KBM-7 (cell line): ENCODE measurements around the gene FUZ.
A peak's percentile ranks its signal among the peaks of the same experiment; 100 is the strongest.
"Not testable (repeated sequence)": the region's sequence is repeated elsewhere in the genome, so short reads cannot be mapped to it uniquely, and the experiment has no call there.

Source experiments
- DNase-seq: peaks from one replicate; pipeline ENCODE4 v3.0.0-alpha.2; 2015
- in situ Hi-C: fragments of 300-500 bp; cut with MboI; formaldehyde crosslinking; loops from 2 replicates; pipeline ENCODE4 v1.14.3; 2020; ENCODE audit warnings: low sequenced_read_pairs, low pct_unique_long_range_greater_than_20kb, mixed read lengths

Gene FUZ

DNA sequence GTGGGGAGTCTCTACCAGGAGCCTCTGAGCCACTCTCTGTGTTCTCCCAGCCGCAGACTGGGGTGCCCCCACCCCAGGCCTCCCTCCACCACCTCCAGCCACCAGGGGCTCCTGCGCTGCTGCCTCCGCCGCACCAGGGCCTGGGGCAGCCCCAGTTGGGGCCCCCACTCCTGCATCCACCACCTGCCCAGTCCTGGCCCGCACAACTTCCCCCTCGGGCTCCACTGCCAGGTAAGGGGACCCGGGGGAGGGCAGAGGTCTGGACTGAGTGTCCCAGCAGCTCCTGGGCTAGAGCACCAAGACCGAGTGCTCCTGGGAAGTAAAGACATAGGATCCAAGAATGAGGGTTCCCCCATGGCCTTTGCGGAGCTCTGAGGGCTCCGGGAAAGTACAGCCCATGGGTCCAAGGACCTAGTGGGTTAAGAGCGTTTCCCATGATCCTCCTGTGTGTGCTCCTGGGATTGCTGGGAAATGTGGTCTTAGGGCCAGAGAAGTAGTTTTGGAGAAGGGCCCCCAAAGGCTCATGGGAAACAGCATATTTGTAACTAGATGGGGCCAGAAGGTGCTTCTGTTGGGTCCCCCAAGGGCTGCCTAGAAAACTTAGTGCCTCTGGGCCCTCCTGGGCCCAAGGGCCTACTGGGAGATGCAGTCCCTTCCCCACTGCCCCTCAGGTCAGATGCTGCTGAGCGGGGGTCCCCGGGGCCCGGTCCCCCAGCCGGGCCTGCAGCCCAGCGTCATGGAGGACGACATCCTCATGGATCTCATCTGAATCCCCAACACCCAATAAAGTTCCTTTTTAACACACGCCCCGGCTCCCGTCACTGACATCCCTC lies 23.3 kb upstream of the FUZ start:
- in situ Hi-C loops: no loop called here
- DNase-seq: no peak

DNA sequence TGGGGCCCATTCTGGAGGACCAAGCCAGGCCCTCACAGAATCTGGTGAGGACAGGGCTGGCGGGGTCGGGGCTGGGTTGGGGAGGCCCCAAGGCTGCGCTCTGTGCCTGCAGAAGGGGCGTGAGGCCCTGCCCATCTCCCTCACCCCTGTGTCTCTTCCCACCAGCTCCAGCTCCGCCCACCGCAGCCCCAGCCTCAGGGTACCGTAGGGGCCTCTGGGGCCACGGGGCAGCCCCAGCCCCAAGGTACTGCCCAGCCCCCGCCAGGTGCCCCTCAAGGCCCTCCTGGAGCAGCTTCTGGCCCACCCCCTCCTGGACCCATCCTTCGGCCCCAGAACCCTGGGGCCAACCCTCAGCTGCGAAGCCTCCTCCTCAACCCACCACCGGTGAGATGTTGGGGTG lies 22.5 kb upstream of the FUZ start:
- in situ Hi-C loops: no loop called here
- DNase-seq: no peak

DNA sequence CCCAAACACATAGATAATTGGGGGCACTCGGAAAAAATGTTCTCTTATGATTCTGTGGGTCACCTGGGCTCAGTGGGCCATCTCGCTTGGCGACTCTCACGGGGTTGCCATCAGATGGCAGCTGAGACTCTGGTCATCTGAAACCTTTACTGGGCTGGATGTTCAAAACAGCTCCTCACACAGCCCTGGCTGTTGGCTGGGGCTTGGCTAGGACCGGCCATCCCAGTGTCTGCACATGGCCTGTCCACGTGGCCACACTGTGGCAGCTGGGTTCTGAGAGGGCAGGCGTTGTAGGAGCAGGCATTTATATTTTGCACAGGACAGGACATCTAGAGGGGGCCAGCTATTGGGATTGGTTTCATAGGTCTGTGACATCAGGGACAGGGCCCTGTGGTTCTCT lies 20.5 kb upstream of the FUZ start:
- in situ Hi-C loops: no loop called here
- no peak for DNase-seq

DNA sequence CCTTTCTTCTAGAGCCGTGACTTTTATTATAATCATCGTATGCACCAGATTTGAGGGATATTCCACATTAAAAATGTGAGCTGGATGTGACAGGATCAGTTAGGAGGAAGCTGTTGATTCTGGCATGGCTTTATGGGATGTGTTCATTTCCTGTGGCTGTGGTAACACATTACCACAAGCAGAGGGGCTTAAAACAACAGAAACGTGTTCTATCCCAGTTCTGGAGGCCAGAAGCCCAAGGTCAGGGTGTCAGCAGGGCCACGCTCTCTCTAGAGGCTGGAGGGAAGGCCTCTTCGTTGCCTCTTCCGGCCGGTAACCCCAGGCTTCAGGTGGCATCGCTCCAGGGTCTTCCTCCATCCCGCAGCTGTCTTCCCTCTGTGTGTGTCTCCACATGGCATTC lies 19.5 kb upstream of the FUZ start:
- peak; percentile 51 for DNase-seq
- in situ Hi-C loops: no loop called here

DNA sequence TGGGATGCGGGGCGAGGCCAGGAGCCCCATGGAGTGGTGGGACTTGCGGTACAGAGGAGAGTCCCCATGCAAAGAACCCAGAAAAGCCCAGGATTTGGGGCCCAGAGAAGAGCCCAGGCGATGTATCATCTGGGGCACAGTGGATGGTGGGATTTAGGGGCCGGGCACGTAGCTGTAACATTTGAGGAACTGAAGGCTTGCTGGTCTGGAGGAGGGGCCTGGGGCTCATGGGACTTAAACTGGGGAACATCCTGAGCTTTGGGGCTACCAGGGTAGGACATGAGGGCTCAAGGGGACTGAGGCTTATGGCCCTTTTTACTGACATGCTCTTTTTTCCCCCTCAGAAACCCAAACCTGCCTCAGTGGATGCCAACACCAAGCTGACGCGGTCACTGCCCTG lies 18.5 kb upstream of the FUZ start:
- in situ Hi-C loops: no loop called here
- DNase-seq: no peak

DNA sequence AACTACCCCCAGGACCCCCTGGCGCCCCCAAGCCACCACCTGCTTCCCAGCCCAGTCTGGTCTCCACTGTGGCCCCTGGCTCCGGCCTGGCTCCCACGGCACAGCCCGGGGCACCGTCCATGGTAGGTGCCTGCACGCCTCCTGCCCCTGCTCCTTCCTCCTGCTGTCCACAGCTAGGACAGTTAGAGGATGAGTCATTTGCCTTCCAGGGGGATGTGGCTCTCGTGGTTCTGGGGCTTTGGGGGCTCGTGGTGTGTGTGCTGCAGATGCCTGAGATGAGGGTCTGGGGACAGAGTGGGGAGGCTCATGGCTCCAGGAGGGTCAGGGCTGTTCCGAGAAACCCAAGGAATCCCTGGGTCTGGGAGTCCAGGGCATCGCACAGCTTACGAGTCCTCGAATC lies 17.7 kb upstream of the FUZ start:
- in situ Hi-C loops: no loop called here

DNA sequence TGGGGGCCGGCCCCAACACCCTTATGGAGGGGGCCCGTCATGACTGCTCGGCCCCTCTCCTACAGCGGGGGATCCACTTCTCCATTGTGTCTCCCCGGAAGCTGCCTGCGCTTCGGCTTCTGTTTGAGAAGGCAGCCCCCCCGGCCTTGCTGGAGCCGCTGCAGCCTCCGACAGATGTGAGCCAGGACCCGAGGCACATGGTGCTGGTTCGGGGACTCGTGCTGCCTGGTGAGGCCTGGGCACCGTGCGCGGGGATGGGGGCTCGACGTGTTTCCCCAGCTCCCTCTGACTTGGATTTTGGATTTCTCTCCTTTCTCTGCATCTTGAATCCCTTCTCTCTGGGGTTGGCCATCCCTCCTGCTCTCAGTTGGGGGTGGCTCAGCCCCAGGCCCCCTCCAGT lies 16.6 kb upstream of the FUZ start:
- DNase-seq: no peak
- in situ Hi-C loops: no loop called here

More for the DNA sequence above, 17.7 kb upstream of the FUZ start:
- no peak for DNase-seq

DNA sequence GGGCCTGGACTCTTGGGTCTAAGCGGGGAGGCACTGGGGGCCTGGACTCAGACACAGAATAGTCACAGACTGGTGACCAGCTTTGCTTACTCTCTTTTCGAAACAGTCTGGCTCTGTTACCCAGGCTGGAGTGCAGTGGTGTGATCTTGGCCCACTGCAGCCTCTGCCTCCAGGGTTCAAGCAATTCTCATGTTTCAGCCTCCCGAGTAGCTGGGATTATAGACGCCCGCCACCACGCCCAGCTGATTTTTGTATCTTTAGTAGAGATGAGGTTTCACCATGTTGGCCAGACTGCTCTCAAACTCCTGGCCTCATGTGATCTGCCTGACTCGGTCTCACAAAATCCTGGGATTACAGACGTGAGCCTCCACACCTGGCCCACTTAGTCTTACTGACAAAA lies 16.1 kb upstream of the FUZ start:
- in situ Hi-C loops: no loop called here
- DNase-seq: no peak

DNA sequence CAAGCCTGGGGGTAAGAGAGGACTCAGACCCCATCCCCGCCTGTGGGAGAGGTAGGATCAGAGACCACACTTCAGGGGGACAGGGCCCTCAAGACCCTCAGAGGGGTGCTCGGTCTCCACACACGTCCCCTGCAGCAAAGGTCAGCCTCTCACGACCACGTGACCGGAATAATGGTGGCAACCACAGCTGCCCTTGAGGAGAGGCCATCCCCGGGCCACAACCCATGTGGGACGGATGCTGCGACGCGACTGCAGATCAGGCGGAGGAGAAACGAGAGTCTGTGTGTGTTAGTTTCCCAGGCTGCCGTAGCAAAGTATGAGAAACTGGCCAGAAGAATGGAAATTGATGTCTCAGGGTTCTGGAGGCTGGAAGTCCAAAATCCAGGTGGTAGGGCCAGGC lies 13.9 kb upstream of the FUZ start:
- no peak for DNase-seq
- in situ Hi-C loops: no loop called here

DNA sequence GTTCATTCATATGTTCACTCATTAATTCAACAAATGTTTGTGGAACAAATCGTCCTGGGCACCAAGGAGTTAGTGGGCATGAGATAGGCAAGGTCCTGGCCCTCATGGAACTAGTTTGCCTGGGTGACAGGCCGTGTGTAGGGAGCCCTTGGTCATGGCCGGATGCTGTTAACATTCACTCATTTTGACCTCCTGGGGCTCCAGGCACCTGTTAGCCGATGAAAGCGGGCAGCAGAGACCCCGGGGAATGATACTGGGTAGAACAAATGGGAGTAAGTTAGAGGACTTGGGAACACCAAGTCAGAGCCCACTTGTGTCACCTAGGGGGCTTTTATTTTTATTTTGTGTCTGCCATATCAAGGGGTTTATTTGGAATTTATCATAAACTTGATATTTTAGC lies 11.6 kb upstream of the FUZ start:
- DNase-seq: no peak
- in situ Hi-C loops: no loop called here

DNA sequence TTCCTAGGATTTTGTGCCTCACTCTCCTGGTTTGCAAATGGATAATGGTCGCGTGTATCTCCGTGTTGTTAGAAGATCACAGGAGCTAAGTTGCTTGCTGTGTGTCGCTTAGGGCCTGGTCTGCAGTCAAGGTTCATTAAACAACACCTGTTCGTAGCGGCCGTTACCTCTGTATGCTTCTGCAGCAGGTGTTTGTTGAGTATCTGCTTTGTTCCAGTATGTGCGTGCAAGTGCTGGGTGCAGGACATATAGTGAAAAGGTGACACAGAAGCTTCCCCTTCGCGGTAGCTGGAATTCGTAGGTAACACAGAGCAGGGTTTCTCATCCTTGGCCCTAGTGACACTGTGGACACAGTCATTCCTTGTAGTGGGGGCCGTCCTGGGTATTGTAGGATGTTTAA lies 10.4 kb upstream of the FUZ start:
- DNase-seq: no peak
- in situ Hi-C loops: no loop called here

DNA sequence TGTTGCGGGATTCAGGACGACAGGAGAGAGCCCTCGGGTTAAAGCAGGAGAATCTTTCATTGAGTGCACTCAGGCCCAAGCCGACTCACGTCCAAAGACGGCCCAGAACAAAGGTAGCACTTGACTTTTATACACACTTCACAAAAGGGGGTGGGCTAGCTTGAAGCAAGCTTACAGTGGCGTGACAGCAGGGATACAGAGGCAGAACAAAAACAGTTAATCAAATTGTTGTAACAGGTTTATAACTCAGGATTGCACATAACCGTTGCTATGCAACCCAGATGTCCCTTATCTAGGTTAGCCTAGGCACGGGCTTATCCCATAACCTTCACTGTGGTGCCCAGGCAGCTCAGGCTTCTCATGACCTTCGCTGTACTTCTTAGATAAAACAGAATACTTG lies 7.0 kb upstream of the FUZ start:
- in situ Hi-C loops: no loop called here
- DNase-seq: no peak

DNA sequence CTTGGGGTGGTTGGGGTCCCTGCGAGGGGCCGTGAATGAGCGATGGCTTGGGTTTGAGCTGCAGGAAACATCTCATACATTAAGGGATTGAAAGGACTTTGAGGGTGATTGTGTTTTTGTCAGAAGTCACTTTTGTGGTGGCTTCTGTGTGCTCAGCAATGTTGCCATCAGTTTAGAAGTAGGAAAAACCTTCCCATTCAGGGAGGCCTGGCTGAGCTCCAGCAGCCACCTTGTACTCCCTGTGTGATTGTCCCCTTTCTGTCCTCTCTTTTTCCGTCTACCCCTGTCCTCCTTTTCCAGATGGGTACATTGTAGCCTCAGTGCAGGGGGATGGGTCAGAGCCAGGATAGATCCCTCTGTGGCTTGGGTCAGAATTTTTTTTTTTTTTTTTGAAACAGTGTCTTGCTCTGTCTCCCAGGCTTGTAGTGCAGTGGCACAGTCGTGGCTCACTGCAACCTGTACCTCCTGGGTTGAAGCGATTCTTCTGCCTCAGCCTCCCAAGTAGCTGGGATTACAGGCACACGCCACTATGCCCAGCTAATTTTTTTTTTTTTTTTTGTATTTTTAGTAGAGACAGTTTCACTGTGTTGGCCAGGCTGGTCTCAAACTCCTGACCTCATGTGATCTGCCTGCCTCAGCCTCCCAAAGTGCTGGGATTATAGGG lies 6.5 kb upstream of the FUZ start:
- in situ Hi-C loops, DNase-seq: not testable (repeated sequence)

DNA sequence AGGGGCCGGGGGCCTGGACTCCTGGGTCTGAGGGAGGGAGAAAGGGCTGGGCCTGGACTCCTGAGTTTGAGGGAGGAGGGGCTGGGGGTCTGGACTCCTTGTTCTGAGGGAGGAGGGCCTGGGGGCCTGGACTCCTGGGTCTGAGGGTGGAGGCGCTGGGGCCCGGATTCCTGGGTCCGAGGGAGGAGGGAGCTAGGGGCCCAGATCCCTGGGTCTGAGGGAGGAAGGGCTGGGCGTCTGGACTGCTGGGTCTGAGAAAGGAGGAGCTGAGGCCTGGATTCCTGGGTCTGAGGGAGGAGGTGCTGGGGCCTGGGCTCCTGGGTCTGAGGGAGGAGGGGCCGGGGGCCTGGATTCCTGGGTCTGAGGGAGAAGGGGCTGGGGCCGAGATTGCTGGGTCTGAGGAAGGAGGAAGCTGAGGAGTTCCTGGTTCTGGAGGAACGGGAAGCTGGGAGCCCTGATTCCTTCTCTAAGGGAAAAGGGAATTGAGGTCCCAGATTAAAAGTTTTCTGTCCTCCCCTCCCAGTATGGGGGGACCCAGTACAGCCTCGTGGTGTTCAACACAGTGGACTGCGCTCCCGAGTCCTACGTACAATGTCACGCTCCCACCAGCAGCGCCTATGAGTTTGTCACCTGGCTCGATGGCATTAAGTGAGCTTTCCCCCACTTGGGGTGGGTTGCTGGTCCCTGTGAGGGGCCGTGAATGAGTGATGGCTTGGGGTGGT lies 5.7 kb upstream of the FUZ start:
- no peak for DNase-seq
- in situ Hi-C loops: no loop called here

DNA sequence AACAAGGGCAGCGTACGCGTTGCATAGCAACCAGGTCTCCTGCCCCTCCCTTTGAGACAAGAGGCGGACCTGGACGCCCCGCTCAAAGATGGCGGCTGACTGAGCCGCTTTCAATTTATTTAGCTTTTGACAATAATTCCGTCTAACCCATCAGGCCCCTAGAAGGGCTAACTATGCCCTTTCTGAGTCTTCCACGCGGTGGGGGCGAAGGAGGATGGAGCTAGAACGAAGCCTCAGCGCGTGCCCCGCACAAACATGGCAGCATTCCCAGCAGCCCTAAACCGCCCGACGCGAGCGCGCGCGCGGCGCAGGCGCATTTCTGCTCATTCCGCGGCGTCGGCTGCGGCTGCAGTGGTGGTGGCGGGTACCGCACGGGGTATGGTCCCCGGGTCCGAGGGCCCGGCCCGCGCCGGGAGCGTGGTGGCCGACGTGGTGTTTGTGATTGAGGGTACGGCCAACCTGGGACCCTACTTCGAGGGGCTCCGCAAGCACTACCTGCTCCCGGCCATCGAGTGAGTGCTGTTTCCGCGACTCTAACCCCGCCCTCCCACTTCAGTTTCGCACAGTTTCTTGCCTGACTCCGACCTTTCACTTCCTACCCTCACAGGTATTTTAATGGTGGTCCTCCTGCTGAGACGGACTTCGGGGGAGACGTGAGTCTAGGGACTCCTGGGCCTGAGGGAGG lies 5.0 kb upstream of the FUZ start, which contains the start of gene MED25:
MED25 (plus strand) TSS at position 326 of the 685 bp plus-strand sequence; CDS start at position 379, 53 bp downstream.
- DNase-seq: peak; percentile 94
- in situ Hi-C loops: no loop called here

DNA sequence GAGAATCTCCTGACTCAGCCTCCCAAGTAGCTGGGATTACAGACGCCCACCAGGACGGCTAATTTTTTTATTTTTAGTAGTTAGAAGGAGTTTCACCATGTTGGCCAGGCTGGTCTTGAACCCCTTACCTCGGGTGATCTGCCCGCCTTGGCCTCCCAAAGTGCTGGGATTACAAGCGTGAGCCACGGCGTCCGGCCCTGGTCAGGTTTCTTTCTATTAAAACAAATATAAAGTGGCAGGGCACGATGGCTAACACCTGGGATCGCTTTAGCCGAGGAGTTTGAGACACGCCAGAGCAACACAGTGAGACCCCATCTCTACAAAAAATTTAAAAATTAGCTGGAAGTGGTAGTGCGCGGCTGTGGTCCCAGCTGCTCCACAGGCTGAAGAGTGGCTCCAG lies 3.5 kb upstream of the FUZ start:
- in situ Hi-C loops: no loop called here
- no peak for DNase-seq

DNA sequence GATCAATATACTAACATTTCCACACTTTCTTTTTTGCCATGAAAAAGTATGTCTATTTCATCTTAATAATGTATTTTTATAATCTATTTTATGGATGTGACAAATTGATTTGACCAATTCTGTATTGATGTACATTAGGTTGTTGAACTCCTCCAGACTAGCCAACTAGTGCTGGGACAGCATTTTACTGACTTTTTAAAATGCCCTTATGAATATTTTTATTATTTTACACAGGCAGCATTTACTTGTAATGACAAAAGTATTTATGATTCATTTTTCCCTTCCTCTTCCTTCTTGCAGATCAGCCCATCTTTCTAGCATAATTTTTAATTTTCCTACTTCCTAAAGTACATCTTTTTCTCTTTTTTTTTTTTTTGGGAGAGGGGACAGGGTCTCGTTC lies 918 bp upstream of the FUZ start:
- DNase-seq: no peak
- in situ Hi-C loops: no loop called here

DNA sequence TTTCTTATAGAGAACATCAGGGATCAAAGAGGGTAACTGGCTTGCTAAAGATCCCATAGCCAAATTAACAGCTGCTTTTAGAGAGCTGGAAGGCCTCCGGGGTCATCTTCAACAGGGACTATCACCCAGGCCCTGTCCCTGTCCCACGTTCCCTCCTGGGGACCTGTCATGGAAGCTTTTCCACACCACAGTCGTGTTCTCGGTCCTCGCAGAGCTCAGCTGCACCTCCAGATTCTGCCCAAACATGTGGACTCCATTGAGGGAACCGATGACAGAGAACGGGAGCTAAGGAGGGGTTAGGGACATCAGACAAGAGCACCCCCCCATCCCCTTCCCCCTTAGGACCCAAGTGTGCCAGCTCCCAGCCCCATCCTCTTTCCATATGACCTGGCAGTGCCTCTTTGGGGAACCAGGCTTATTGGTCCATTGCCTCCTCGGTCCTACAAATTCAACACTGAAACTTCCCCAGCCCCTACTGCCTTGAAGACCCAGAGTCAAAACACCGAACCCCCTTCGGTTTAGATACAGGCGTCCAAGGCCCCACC lies 568 bp downstream of the FUZ start:
- no peak for DNase-seq
- in situ Hi-C loops: no loop called here

DNA sequence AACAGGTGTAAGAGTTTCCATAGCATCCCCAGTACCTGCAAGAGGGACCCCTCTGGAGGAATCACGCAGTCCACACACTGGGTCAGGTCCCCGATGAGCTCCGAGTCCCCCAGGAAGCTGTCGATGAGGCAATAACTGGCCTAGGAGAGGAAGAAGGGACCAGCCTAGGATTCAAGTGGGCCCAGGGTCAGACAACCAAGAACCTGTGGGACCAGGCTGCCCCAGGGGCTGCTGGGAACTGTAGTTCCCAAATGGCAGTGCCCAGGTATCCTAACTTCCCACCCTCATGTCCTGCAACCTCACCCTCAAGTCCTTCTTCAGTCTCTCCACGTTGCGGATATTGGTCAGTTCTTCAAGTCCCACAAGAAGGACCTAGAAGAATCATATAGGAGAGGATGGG lies 1.8 kb downstream of the FUZ start:
- in situ Hi-C loops: no loop called here

More for the DNA sequence above, 1.8 kb downstream of the FUZ start:
- DNase-seq: no peak
